Activated CD4-positive, alpha-beta T cell treated with anti-CD3 and anti-CD28 coated beads for 36 hours (primary cell): ENCODE results near the gene OBSL1. TPM values are rescaled to one million over a fixed set of nuclear protein-coding genes. Genes with fewer than 3 reads are reported as not detected.
A peak's percentile ranks its signal among the peaks of the same experiment; 100 is the strongest.

Experiments used
- ATAC-seq: fragments of 200-7000 bp; cut with Tn5 transposase; one replicate; pipeline ENCODE4 v1.10.0; 2021; ENCODE audit warnings: mild to moderate bottlenecking, moderate library complexity
- CTCF ChIA-PET: fragments of 350-600 bp; sonication (Branson Sonifier 250); formaldehyde crosslinking; loops from one replicate; lab custom pipeline; 2021; ENCODE audit warnings: antibody characterized with exemption; lab: Charles Lee
- POLR2A ChIA-PET: fragments of 350-600 bp; sonication (Branson Sonifier 250); formaldehyde crosslinking; loops from one replicate; lab custom pipeline; 2021; ENCODE audit warnings: antibody characterized with exemption, inconsistent platforms; lab: Charles Lee
- DNase-seq: peaks from one replicate; pipeline ENCODE4 v3.0.0-alpha.2; 2020
- H3K27ac Mint-ChIP-seq: one replicate; pipeline ENCODE4 v1.8.0; 2021; ENCODE audit warnings: mixed read lengths
- H3K27me3 Mint-ChIP-seq: one replicate; pipeline ENCODE4 v1.8.0; 2021; ENCODE audit warnings: mixed read lengths
- H3K36me3 Mint-ChIP-seq: one replicate; pipeline ENCODE4 v1.8.0; 2021; ENCODE audit warnings: low read depth, mixed read lengths
- H3K4me1 Mint-ChIP-seq: one replicate; pipeline ENCODE4 v1.8.0; 2021; ENCODE audit warnings: mixed read lengths
- H3K4me3 Mint-ChIP-seq: one replicate; pipeline ENCODE4 v1.8.0; 2021; ENCODE audit warnings: mild to moderate bottlenecking, moderate library complexity, mixed read lengths
- H3K9me3 Mint-ChIP-seq: one replicate; pipeline ENCODE4 v1.8.0; 2021; ENCODE audit warnings: low read depth, mixed read lengths
- intact Hi-C, 2 experiments: fragments of 100-400 bp; cut with DNase I in 1 of 2; cut with micrococcal nuclease in 1 of 2; formaldehyde crosslinking; loops; one replicate each; pipeline versions ENCODE4 v1.14.2 to v1.15.1; 2022 to 2024; cut with DNase I, micrococcal nuclease
- total RNA-seq, 2 experiments: library from RNA; stranded (reverse); gene quantifications; one replicate each; pipeline ENCODE4 v1.2.3, GENCODE V29; 2021

OBSL1 gene
- total RNA-seq, 2 experiments from 2014 or later, result 1.0 to 1.9 TPM

DNA sequence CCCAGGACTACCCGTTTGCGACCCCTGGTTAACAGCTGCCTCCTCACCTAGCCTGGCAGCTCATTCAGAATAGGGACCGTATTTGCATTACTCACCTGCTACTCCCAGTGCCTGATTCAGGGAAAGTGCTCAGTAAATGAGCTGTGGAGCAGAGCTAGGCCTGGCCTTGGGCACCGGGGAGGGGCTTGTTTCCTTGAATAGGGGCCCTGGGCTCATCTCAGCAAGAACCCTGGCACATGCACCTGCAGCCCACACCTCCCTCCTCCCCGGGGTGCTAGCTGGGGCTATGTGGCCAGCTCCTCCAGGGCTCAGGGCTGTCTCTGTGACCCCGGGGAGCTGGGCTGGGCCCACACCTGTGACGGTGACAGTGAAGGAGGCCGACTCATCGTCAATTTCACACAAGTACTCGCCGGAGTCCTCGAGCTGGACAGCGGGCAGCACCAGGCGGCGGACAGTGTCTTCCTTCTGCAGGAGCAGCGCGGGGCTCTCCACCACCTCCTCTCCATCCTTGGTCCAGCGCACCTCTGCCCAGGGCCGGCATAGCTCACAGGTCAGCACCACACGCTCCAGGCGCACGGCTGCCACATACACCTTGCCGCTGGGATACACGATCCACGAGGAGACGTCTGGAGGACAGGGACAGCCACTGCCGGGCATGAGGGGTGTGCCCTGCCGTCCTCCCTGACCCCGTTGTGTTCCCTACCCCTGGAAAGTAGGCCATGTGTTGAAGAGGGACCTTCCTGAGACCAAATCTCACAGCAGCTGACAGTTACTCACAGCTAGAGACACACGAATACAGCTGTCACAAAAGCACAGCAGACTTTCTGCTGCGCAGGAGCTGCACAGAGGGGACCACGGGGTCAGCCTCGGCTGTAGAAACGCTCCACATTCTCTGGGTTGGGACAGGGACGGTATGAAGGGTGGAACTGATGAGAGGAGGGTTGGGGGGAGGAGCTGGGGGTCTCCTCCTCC lies 9.0 kb downstream of the OBSL1 start:
- POLR2A ChIA-PET, result no interaction called here
- no peak for ATAC-seq
- no peaks in the 10 kb centered on the region for H3K4me1 Mint-ChIP-seq
- no peak overlapping the region for H3K4me3 Mint-ChIP-seq
- H3K27ac Mint-ChIP-seq, result no peak overlapping the region
- no peak for DNase-seq
- H3K27me3 Mint-ChIP-seq, result peaks cover 3% of the 10 kb centered on the region
- H3K9me3 Mint-ChIP-seq, result no peaks in the 10 kb centered on the region
- intact Hi-C loops, result no loop called here
- no peaks in the 10 kb centered on the region for H3K36me3 Mint-ChIP-seq
- CTCF ChIA-PET, result interaction anchor here (0.7 to 3.2 kb wide), 2 partner anchors 38 to 80 kb away, joined by 4 to 14 read pairs; no protein-coding TSS in a partner anchor

DNA sequence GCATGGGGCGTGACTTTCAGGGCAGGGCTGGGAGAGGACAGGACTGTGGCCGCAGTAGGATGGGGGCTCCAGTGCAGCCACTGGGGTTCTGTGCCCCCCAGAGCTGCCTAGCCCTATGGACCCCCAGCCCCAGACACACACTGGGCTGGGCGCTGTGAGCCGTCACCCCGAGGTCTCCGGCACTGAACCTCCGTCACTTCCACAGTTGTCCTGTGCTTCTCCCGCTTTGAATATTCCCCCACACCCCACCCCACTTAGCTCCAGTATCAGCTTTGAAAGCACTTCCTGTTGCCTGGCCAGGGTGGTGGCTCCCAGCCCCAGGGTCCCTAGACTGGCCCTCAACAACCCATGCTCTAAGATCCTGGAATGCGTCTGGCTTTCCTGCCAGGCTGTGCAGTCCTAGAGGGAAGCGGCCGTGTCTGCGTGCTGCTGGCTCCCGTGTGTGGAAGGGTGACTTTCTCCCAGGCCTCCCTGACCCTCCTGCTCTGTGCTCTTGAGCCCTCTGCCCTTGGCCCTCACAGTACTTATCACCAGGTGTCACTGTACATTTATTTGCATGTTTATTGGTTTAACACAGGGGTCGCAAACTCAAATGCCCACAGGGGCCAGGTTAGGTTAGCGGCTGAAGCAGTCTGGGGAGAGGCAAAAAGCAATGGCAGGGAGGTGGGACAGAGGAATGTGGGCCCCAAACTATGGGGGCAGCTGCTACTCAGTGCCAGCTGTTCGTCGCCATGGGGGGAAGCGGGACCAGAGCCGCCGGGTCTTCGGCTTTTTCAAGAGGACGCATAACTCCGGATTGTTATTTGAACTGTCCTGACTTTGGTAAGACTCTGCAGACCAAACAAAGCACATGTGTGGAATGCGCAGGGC lies 9.9 kb downstream of the OBSL1 start:
- no peaks in the 10 kb centered on the region for H3K36me3 Mint-ChIP-seq
- H3K4me3 Mint-ChIP-seq, result no peak overlapping the region
- H3K9me3 Mint-ChIP-seq, result no peaks in the 10 kb centered on the region
- ChIA-PET POLR2A (no interaction called here), CTCF (interaction anchor here (0.7 to 3.2 kb wide), 13 partner anchors 10 to 159 kb away, joined by 3 to 18 read pairs (median 4); partner anchors contain the start of genes CHPF, INHA, OBSL1 and STK11IP)
- DNase-seq (no peak), ATAC-seq (no peak)
- H3K27ac Mint-ChIP-seq, result no peak overlapping the region
- intact Hi-C loops, result no loop called here
- no peaks in the 10 kb centered on the region for H3K4me1 Mint-ChIP-seq
- H3K27me3 Mint-ChIP-seq, result peaks cover 6% of the 10 kb centered on the region

DNA sequence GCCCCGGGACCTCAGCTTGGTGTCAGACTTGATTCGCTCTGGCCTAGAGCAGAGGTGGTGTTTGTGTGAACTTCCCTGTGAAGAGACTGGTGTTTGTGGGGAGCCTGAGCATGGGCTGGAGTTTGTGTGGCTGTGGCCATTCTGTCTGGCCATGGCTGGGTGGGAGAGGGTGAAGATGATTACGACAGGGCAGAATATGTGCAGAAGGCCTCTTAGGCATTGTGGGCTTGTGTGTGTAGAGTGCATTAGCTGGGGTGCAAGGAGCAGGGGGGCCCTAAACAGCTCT lies 10.5 kb downstream of the OBSL1 start:
- Mint-ChIP-seq H3K36me3 (no peaks in the 10 kb centered on the region), H3K27me3 (peaks cover 6% of the 10 kb centered on the region), H3K9me3 (no peaks in the 10 kb centered on the region), H3K27ac (no peak overlapping the region), H3K4me1 (no peaks in the 10 kb centered on the region), H3K4me3 (no peak overlapping the region)
- intact Hi-C loops, result no loop called here
- DNase-seq (no peak), ATAC-seq (peak; percentile 16)
- POLR2A ChIA-PET, result no interaction called here
- CTCF ChIA-PET, result interaction anchor here (0.6 to 3.2 kb wide), 18 partner anchors 8 to 159 kb away, joined by 3 to 18 read pairs (median 4); partner anchors contain the start of genes CHPF, INHA, OBSL1 and STK11IP

DNA sequence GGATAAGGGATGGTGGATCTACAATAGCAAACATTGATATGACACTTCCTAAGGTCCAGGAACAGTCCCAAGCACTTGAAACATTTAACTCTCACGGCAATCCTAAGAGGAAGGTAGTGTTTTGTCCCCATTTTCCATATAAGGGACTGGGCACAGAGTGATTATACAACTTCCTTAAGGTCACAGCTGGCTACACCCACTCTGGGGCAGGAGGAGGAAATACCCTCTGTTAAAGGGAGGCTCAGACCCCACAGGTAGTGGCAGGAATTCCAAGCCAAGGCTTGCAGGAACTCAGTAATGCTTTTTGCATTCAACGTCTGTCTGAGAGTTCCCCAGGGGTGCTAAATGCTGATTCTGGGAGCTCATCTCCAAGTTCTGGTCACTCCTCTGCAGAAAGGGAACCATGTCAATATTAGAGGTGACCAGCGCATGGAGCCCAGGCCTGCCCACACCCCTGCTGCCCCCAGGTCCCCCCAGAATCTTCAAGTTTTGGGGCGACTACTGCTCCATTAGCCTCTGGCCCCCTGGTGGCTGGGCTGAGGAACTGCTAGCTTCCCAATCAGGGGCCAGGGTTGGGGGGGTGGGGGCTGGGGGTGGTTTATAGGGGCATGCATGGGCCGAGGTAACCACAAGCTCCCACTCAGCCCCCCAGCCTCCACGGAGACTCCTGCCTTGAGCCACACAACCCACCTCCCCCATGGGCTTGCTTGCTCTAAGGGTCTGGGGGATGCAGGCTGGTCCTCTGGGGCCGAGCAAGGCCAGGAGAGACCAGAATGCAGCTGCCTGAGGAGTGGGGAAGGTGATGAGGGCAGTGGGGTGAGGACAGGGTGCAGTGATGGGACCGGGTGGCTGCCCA lies 11.1 kb downstream of the OBSL1 start:
- POLR2A ChIA-PET, result no interaction called here
- Mint-ChIP-seq H3K4me3 (no peak overlapping the region), H3K27ac (no peak overlapping the region), H3K27me3 (peaks cover 6% of the 10 kb centered on the region), H3K36me3 (no peaks in the 10 kb centered on the region), H3K4me1 (no peaks in the 10 kb centered on the region), H3K9me3 (no peaks in the 10 kb centered on the region)
- intact Hi-C loops, result no loop called here
- CTCF ChIA-PET, result interaction anchor here (0.6 to 3.2 kb wide), 29 partner anchors 8 to 282 kb away, joined by 3 to 18 read pairs (median 4); partner anchors contain the start of genes CHPF, INHA, OBSL1 and STK11IP
- ATAC-seq (peak; percentile 70), DNase-seq (peak; percentile 48)

DNA sequence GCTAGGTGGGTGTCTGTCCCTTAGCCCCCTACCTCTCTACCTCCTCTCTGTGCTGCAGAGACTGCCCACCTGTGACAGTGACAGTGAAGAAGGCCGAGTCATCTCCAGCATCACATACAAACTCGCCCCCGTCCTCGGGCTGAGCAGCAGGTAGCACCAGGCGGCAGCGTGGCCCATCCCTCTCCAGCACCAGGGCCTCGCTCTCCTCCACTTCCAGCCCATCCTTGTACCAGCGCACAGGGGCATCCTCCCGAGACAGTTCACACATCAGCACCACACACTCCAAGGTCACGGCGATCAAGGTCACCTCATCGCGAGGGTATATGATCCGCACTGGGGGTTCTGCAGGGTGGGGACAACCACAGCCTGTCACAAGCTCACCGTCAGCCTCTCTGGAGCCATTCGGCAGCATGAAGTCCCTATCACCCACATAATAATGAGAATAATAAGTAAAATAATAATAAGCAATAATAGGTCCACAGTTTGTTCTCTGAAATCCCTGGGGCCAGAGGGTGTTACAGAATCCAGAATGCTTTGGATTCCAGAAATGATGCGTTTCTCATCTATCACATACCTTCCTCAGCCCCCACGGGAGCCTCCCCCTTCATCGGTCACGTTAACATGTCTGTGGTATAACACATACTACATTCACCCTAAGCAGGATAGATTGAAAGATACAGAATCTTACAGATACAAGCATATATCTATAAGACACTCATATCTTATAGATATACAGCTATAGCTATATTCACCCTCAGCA lies 12.0 kb downstream of the OBSL1 start:
- peaks cover 13% of the 10 kb centered on the region for H3K27me3 Mint-ChIP-seq
- no peaks in the 10 kb centered on the region for H3K9me3 Mint-ChIP-seq
- no peaks in the 10 kb centered on the region for H3K4me1 Mint-ChIP-seq
- ChIA-PET CTCF (interaction anchor here (0.6 to 3.2 kb wide), 19 partner anchors 8 to 281 kb away, joined by 3 to 18 read pairs (median 4); partner anchors contain the start of genes CHPF, OBSL1, STK11IP and TMEM198), POLR2A (no interaction called here)
- H3K27ac Mint-ChIP-seq, result no peak overlapping the region
- DNase-seq (no peak), ATAC-seq (no peak)
- no peaks in the 10 kb centered on the region for H3K36me3 Mint-ChIP-seq
- H3K4me3 Mint-ChIP-seq, result no peak overlapping the region
- intact Hi-C loops, result no loop called here

DNA sequence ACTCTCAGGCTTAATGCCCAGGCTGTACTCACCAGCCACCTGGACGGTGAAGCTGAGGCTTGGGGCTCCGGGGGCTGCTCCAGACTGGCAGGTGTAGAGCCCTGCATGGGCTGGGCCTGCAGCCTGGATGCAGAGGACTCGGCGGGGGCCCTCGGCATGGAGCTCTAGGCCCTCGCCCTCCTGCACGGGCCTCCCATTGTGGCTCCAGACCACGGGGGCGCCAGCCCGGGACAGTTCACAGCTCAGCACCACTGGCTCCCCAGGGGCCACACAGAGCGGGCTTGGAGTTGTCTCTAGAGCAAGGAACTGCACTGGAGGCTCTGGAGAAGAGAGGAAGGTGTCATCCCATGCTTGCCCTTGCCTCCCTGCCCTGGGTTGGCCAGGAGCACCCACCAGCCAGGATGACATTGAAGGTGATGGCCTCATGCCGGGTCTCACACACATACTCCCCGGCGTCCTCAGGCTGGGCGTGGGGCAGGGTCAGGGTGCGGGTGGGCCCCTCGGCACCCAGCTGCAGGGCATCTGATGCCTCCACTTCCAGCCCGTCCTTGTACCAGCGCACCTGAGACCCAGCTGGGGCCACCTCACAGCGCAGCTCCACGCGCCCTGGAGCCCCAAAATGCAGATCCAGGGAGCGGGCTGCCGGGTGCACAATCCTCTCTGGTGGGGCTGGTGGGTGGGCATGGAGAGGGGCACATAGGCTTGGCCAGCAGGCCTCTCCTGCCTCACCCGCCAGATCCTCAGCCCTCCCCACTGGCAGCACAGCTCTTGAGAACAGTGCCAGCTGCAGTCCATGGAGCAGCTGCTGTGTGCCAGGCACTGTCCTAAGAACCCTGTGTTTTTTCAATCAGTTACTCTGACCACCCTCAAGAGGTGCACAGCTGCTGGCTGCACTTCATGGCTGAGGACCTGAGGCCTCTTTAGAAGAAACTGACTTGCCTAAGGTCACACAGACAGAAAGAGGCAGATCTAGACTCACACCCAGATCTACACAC lies 13.3 kb downstream of the OBSL1 start:
- no peak overlapping the region for H3K27ac Mint-ChIP-seq
- ATAC-seq (no peak), DNase-seq (no peak)
- ChIA-PET CTCF (interaction anchor here (0.6 to 3.2 kb wide), 5 partner anchors 34 to 169 kb away, joined by 3 to 18 read pairs (median 4); partner anchors contain the start of genes SPEG and STK11IP), POLR2A (no interaction called here)
- intact Hi-C loops, result no loop called here
- H3K4me3 Mint-ChIP-seq, result no peak overlapping the region
- peaks cover 2% of the 10 kb centered on the region for H3K4me1 Mint-ChIP-seq
- no peaks in the 10 kb centered on the region for H3K36me3 Mint-ChIP-seq
- peaks cover 22% of the 10 kb centered on the region for H3K27me3 Mint-ChIP-seq
- no peaks in the 10 kb centered on the region for H3K9me3 Mint-ChIP-seq

DNA sequence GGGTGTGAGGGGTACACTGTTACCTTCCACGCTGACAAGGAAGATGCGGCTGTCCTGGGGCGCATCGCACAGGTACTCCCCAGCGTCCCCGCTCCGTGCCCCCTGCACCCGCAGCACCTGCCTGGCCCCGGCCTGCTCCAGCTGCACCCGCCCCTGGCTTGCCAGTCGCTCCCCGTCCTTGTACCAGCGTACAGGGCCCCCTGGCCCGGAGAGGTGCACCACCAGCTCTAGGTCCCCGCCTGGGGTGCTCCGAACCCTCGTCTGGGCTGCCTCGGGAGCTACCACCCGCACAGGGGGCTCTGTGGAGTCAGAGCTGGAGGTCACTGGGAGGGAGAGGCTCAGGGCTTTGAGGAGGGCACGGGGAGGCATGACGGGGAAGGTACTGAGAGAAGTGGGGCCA lies 14.0 kb downstream of the OBSL1 start:
- POLR2A ChIA-PET, result no interaction called here
- peaks cover 24% of the 10 kb centered on the region for H3K27me3 Mint-ChIP-seq

DNA sequence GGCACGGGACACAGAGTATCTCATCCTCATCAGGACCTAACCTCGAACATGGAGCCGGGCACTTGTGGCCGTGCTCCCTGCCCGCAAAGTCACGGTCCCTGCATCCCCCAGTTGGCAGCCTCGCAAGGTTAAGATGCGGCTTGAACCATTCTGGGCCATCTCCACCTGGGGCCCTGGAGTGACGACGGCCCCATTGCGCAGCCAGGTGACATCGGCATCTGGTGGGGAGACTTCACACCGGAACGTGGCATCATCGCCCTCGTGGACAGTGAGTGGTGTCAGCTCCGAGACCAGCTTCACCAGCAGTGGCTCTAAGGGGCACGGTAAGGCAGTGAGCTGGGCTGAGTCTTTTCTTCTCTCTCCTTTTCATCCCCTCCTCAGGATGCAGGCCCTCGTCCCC lies 14.9 kb downstream of the OBSL1 start:
- DNase-seq, result no peak
- no peaks in the 10 kb centered on the region for H3K9me3 Mint-ChIP-seq
- H3K4me3 Mint-ChIP-seq, result no peak overlapping the region
- no peak overlapping the region for H3K27ac Mint-ChIP-seq
- peaks cover 25% of the 10 kb centered on the region for H3K27me3 Mint-ChIP-seq
- CTCF ChIA-PET, result interaction anchor here (0.7 kb wide), 1 partner anchor 45 kb away, joined by 4 read pairs; no protein-coding TSS in a partner anchor
- H3K4me1 Mint-ChIP-seq, result peaks cover 5% of the 10 kb centered on the region
- ATAC-seq, result no peak
- H3K36me3 Mint-ChIP-seq, result no peaks in the 10 kb centered on the region
- intact Hi-C loops, result no loop called here
- POLR2A ChIA-PET, result no interaction called here

More for the DNA sequence above, 14.0 kb downstream of the OBSL1 start:
- no peak for ATAC-seq
- H3K27ac Mint-ChIP-seq, result no peak overlapping the region
- no peak overlapping the region for H3K4me3 Mint-ChIP-seq
- H3K36me3 Mint-ChIP-seq, result no peaks in the 10 kb centered on the region
- intact Hi-C loops, result no loop called here
- CTCF ChIA-PET, result interaction anchor here (0.6 to 1.0 kb wide), 2 partner anchors 49 to 168 kb away, joined by 3 read pairs; no protein-coding TSS in a partner anchor
- no peaks in the 10 kb centered on the region for H3K9me3 Mint-ChIP-seq
- peaks cover 2% of the 10 kb centered on the region for H3K4me1 Mint-ChIP-seq
- no peak for DNase-seq

DNA sequence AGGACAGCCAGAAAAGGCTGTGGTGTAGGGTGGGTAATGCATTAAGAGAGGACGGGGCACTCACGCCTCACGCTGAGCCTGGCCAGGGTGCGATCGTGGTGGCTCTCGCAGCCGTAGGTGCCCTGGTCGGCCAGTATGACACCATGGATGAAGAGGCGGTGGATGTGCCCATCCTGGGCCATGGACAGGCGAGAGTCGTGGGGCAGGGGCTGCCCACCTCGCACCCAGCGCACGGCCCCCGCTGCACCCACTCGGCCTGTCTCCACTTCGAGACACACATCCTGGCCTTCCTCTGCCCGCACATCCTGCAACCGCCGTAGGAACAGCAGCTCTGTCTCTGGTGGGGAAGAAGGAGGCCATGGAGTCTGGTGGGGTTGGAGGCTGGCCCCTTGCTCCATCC lies 15.4 kb downstream of the OBSL1 start:
- Mint-ChIP-seq H3K4me1 (peaks cover 5% of the 10 kb centered on the region), H3K9me3 (no peaks in the 10 kb centered on the region), H3K4me3 (no peak overlapping the region), H3K27me3 (peaks cover 27% of the 10 kb centered on the region), H3K27ac (no peak overlapping the region), H3K36me3 (no peaks in the 10 kb centered on the region)
- ATAC-seq (no peak), DNase-seq (no peak)
- intact Hi-C loops, result no loop called here
- ChIA-PET POLR2A (no interaction called here), CTCF (interaction anchor here (0.9 kb wide), 1 partner anchor 15 kb away, joined by 3 read pairs; no protein-coding TSS in a partner anchor)
